HG03571 (cell line): Measurements from ENCODE around the gene HTT.

ENCODE experiments used
- ATAC-seq: cut with Tn5 transposase; IDR thresholded peaks from one replicate; pipeline ENCODE4 v1.9.1; 2021; ENCODE audit not compliant: unreplicated experiment

Gene HTT

DNA sequence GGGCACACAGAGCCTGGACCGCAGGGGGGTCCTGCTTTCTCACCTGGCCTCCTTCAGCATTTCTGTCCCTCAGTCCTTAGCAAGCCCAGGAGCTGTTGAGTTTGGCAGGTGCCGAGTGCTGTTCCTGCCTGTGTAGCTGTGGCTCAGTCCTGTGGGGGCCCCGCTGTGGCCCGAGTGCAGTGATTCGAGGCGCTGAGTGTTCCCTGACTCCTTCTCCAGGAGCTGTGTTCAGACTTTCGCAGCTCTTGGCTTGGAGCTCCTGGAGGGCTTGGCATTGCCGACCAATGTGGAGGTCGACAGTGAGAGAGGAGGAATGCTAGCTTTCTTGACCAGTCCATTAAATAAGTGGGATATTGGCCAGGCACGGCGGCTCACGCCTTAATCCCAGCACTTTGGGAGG lies 124.4 kb downstream of the HTT start:
- no peak for ATAC-seq

DNA sequence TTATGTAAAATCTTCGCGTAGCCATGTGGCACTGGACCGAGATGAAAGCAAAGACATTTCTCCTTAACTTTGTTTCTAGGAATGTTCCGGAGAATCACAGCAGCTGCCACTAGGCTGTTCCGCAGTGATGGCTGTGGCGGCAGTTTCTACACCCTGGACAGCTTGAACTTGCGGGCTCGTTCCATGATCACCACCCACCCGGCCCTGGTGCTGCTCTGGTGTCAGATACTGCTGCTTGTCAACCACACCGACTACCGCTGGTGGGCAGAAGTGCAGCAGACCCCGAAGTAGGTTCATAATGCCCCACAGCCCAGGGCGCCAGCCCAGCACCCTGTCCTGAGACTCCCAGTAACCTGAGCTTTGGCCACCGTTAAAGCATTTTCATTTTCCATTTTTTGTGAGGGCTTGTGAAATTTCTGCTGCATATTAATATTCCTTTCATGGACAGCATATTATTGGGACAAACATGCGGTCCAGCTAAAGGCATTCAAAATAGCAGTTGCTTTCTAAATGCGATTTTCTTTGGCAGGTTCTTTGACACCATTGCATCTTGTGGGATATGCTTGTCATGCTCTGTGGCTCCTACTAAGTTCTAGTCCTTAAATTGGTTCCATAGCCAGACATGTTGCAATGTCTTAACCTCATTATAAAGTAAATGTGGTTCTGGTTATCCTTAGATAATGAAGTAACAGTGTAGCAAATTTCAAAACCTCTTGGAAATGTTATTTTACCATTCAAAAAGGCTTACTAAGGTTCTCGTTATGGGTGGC lies 125.4 kb downstream of the HTT start:
- no peak for ATAC-seq

DNA sequence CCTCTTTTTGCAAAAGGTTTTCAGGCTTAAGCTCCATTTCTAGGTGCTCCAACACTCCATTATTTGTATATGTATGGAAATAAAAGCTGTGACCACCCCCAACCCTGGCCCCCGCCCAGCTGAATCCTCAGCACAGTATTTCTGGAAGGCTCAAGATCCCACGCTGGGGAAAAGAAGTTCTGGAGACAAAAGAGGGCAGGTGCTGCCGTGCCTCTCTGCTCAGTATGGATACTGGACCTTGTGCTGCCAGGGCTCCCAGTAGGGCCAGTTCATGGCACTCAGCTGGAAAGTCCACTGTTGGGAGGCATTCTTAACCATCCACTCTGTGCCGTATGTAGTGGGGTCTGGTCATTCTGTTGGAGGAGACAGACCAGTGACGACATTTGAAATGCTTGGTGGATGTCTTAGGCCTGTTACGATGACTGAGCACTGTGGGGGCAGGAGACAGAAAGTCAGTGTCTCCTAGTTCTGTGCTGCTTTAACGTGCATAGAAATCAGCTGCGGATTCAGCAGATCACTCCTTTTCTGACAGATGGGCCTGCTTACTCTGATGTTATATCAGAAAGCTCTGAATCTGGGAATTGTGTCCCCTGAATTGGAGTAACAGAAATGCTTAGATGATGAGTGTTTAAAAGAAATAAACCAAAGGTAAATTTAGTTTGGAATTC lies 126.1 kb downstream of the HTT start:
- ATAC-seq, result no peak

DNA sequence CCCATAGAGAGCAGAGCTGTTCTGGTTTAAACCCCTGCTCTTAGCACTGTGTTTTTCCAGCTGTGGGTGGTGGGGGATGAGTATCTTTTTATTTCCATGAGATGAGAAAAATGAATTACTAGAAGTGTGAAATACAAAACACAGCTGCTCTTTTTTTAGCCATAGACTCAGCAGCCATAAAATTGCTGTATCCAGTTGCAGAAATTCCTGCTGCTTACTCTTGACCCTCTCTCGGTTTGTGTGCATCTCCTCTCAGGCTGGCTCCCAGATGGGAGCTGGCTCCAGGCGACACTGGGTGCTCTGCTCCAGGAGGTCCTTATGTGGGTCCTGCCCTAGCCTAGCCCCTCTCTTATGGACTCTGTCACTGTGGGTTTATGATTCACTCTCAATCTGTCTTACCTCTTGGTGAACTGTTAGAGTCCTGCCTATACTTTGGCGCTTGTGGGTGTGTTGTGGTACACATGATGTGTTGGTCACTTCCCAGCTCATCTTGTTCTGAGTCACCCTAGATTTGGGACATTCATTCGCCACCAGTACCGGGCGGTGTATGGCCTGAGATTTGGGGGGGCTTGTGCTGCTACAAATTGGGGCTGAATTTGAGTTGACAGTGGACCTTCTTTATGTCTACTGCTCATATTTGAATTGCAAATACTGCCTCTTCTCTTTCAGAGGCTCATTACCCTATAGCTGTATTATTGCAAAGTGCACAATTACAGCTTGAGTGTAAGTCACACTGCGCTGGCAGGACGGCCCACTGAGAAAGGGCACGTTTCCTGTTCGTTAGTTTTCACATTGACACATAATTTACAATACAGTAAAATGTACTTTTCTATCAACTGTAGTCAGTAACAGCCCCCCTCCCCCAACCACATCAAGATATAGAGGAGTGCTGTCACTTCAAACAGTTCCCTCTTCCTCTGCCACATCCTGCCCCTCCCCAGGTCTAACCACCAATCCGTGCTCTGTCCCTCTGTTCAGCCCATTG lies 127.5 kb downstream of the HTT start:
- no peak for ATAC-seq

DNA sequence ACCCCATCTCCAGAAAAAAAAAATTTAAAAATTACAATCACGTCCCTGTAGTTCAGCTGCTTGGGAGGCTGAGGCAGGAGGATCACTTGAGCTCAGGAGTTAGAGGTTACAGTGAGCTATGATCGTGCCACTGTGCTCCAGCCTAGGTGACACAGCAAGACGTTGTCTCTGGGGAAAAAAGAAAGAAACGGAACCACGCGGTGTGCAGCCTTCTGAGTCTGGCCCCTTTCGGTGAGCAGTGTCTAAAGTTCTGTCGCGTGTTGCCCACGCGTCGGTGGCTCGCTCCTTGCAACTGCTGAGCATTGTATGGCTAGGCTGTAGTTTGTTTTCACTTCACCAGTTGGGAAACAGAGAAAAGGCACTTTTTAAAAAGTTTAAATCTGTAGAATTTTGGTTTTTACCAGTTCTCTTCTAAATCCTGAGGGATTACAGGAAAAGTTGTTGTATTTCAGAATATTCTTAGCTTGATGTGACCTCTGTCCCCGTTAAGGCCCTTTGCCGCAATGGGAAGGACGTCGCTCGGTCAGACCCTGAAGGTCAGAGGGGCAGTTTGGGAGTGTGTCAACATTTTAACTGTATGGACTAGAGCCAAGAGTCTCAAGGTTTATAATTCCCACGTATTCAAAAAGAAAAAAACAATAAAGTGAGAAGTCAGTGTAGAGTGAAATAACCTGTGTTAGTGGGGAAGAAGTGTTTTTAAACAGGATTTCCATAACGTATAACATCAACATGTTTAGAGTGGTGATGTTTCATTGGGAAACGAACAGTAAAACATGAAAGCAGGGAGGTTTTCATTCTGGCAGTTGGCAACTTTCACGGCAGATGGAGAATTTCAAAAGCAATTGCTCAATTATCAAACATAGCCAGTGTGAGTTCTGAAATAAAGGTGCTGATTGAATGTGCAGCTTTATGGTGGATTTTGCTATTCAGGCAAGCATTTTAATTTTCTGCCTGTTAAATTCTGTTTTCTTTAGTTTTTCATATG lies 128.6 kb downstream of the HTT start:
- no peak for ATAC-seq

DNA sequence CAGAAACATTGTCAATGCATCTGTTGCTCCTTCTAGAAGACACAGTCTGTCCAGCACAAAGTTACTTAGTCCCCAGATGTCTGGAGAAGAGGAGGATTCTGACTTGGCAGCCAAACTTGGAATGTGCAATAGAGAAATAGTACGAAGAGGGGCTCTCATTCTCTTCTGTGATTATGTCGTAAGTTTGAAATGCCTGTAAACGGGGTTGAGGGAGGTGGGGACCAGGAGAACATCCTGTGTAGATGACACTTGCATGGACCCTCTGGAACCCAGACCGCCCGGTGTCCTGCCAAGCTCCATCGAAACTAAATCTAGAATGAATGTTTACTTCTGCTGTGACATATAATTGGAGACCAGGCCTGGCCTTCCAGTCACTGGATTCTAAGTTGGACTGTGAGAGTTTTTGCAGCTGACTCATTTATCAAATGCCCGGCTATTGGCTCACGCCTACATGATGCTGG lies 129.5 kb downstream of the HTT start:
- ATAC-seq, result no peak

DNA sequence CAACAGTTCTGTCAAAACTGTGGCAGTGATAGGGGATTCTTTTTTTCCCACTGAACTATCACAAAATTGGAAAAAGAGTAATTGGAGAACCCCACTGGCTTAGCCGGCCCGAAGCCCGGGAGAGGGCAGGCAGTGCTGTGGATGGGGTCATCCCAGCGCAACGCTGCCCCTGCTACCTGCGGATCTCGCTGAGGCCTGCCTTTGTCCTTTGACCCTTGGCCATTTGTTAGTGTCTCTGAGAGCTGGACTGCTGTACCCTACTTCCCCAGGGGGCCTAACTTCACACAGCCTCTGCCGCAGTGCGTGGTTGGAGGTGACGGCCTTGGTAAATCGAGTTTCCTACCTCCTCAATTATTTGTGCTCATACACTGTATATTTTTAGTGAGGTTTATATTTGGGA lies 131.5 kb downstream of the HTT start:
- ATAC-seq, result no peak

DNA sequence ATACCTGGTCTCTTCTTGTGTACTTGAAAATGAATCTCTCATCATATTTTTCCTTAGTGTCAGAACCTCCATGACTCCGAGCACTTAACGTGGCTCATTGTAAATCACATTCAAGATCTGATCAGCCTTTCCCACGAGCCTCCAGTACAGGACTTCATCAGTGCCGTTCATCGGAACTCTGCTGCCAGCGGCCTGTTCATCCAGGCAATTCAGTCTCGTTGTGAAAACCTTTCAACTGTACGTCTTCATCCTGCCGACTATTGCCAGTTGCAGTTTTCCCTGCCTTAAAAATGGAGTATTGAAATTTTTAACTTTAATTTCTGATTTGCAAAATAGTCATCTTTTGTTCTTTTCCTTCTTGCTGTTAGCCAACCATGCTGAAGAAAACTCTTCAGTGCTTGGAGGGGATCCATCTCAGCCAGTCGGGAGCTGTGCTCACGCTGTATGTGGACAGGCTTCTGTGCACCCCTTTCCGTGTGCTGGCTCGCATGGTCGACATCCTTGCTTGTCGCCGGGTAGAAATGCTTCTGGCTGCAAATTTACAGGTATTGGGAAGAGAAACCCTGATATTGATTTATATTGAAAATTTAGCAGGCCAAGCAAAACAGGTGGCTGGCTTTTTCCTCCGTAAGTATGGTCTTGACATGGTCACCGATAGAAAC lies 132.1 kb downstream of the HTT start:
- ATAC-seq, result no peak

DNA sequence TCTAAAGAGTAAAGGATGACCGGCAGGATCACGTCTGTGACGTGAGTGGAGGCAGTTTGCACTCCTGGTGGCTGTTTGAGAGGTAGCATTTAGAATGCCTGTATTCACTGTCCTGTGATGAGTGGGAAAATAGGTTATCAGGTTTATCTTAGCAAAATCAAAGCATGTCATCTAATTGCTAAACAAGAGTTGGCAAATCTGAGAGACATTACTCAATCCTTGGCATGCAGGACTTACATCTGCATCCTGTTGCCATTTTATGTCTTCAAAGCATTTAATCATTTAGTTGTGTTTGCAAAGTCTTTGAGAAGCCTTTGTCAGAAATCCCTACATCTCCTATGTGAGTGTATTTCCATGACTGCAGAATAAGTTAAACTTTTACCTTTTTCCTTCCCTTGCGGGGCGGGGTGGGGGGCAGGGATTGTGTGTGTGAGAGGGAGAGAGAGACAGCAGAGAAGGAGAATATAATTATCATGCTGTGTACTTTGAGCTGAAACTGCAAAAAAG lies 133.1 kb downstream of the HTT start:
- no peak for ATAC-seq

DNA sequence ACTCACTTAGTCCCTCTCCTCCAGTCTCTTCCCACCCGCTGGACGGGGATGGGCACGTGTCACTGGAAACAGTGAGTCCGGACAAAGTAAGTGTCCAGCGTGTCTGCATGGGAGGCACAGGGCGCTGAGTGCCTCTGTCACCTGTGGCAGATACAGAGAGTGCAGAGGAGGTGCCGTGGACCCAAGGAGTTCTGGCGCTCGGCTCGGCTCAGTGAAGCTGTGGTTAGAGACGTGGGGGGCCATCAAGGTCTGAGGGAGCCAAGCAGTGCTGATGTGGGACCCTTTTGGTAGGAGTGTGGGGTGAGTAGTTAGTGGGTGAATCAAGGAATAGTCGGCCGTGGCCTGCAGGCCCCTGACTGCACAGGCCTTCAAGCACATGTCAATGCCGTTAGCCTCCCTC lies 134.3 kb downstream of the HTT start:
- no peak for ATAC-seq

DNA sequence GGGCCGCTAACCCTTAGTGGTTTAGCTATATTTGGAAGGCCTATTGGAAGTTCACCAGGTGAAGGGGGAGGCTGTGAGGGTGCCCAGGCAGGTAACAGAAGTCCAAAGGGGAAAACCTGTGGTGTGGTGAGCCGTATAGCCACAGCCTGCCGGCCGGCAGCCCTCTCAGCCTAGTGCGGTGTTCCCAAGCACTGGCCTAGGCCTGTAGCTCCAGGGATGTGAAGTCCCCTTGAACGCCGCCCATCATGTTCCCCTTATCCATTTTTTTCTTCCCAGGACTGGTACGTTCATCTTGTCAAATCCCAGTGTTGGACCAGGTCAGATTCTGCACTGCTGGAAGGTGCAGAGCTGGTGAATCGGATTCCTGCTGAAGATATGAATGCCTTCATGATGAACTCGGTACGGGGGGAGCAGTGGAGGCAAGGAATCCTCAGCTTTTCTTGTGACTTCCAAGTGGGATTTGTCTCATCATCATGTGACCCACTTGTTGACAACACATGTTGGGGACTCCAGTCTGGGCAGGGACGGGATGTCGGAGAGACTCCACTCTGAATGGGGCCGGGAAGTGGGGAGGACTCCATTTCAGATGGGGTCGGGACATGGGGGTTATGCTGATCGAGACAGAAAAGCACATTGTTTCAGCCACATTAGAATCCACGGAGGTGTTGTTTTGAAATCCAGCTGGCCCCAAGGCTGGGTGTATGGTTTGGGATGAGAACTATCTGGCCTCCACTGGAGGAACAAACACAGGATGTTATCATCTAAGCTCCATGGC lies 135.3 kb downstream of the HTT start:
- ATAC-seq, result no peak

DNA sequence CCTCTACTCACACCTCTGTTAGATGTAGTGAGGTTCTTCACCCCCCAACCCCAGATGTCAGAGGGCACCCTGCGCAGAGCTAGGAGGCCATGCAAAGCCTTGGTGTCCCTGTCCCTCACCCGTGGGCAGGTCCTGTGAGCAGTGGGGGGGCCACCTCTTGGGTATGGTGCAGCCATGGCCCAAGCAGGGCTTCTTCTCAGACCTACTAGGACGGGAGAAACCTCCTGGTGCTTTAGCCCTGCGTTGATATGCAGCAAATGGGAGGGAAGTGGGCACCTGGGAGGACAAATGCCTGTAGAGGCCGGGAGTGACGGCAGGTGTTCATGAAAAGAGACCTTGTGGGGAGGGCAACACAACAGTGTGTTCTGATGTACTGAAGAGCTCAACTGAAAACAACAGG lies 136.0 kb downstream of the HTT start:
- no peak for ATAC-seq

DNA sequence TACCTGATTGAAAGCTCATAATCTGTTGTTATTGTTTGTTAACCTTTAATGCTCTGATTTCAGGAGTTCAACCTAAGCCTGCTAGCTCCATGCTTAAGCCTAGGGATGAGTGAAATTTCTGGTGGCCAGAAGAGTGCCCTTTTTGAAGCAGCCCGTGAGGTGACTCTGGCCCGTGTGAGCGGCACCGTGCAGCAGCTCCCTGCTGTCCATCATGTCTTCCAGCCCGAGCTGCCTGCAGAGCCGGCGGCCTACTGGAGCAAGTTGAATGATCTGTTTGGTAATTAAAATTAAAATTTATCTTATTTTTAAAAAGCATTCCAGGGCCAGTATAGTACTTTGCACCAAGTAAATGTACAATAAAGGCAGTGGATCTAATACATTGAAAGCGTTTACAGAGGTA lies 137.4 kb downstream of the HTT start:
- ATAC-seq, result no peak

DNA sequence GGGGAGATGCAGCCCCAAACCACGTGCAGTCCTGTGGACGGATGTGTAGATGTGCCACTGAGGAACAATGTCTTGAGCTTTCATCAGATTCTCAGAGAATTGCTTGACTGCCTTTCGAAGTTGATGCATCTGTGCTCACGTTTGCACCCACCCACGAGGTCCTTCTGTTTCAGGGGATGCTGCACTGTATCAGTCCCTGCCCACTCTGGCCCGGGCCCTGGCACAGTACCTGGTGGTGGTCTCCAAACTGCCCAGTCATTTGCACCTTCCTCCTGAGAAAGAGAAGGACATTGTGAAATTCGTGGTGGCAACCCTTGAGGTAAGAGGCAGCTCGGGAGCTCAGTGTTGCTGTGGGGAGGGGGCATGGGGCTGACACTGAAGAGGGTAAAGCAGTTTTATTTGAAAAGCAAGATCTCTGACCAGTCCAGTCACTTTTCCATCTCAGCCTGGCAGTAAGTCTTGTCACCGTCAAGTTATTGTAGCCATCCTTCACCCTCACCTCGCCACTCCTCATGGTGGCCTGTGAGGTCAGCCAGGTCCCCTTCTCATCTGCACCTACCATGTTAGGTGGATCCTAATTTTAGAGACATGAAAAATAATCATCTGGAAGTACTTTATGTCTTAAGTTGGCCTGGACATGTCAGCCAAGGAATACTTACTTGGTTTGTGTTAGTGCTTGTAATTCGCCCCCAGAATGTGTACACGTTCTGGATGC lies 138.1 kb downstream of the HTT start:
- no peak for ATAC-seq

DNA sequence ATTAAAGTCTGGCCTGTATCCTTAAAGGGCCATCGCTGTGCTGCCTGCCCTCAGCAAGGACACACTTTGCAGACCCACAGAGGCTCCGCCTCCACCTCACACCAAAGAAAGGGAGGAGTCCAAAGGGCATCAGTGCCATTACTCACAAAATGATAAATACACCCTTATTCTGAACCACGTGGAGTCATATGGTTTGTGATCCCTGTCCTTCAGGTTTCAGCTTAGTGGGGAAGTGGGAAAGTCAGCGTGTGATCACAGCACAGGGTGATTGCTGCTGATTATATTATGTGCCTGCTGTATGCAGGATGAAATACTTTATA lies 138.6 kb downstream of the HTT start:
- no peak for ATAC-seq

DNA sequence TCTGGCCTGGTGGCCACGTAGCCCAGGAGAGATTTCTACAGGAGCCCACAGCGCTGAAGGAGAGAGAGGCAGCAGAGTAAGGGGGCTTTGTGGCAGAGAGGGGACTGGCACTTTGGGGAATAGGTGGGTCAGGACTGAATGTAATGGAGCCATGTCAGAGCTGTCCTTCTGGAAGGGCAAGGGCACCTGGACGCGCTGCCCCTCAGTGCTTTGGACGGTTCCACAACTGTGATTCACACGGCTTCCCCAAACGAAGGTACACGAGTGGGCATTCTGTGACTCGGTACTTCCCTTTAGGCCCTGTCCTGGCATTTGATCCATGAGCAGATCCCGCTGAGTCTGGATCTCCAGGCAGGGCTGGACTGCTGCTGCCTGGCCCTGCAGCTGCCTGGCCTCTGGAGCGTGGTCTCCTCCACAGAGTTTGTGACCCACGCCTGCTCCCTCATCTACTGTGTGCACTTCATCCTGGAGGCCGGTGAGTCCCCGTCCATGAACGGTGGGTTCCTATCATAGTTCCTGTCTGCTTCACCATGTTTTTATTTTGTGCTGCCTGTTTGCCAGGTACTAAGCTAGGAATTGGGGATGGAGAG lies 139.3 kb downstream of the HTT start:
- ATAC-seq, result no peak

DNA sequence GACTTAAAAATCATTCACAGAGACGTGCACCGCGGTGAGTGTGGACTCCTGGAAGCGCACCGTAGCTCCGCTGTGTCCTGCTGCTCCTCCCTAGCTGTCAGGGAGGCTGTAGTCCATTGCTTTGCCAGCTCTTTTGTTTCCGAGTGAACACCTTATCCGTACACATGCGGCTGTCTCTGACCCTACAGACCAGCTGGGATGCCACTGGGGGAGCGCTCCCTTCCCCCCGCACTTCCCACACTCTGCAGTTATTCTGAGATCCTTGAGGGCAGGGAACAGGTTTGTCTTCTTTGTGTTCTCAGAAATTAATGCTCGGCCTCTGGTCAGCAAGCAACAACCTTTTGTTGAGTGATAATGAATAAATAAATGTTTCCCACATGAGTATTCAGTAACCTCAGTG lies 140.8 kb downstream of the HTT start:
- ATAC-seq, result no peak

DNA sequence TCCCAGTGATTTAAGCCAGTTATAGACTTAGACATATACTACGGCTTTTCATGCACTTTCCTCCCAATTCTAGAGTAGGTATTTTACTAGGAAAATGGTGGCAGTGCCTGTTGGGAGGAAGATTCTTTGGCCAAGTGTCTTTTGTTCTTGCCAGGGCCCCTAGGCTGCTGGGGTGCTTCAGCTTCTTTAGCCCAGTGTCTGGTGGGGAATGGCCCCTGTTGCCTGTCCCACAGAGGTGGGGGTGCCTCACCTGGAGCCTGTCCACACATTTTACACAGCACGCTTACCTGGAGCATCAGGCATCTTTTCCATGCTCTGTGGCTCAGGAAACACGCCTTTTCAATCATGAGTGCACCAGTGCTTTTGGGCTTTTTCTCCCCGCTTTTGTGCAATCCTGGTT lies 141.3 kb downstream of the HTT start:
- ATAC-seq, result no peak
